Heart right ventricle (tissue), 16 donors: ENCODE results near the gene SNPH. TPM values are rescaled to one million over a fixed set of nuclear protein-coding genes. Genes with fewer than 3 reads are reported as not detected.

Source experiments
- ATAC-seq, 8 donors: fragments of 200-7000 bp; cut with Tn5 transposase; one replicate each; pipeline ENCODE4 v1.9.1; 2020; ENCODE audit warnings: mild to moderate bottlenecking in 8 of 8, moderate library complexity in 8 of 8, moderate number of reproducible peaks in 1 of 8
- DNase-seq, 2 donors: peaks; one replicate each; pipeline ENCODE4 v3.0.0-alpha.2; 2020
- H3K27ac ChIP-seq, 10 donors: fragments of 200-600 bp; sonication (generic) in 2 of 10; one replicate each; pipeline versions ENCODE4 v1.5.0 to v1.8.0; 2020 to 2022; ENCODE audit warnings: mild to moderate bottlenecking in 3 of 10
- H3K27me3 ChIP-seq, 7 donors: fragments of 200-600 bp; one replicate each; pipeline ENCODE4 v1.8.0; 2021 to 2022; ENCODE audit warnings: mild to moderate bottlenecking in 2 of 7
- H3K36me3 ChIP-seq, 9 donors: fragments of 200-600 bp; sonication (generic) in 1 of 9; one replicate each; pipeline versions ENCODE4 v1.5.0 to v1.8.0; 2020 to 2022; ENCODE audit warnings: mild to moderate bottlenecking in 2 of 9
- H3K4me1 ChIP-seq, 9 donors: fragments of 200-600 bp; sonication (generic) in 1 of 9; one replicate each; pipeline versions ENCODE4 v1.5.0 to v1.8.0; 2020 to 2022; ENCODE audit warnings: mild to moderate bottlenecking in 4 of 9
- H3K4me3 ChIP-seq, 10 donors: fragments of 200-600 bp; sonication (generic) in 2 of 10; one replicate each; pipeline versions ENCODE4 v1.5.0 to v1.8.0; 2020 to 2022; ENCODE audit warnings: mild to moderate bottlenecking in 7 of 10, moderate library complexity in 2 of 10
- H3K9me3 ChIP-seq, 11 donors: fragments of 200-600 bp in 10 of 11; sonication (generic) in 2 of 11; one replicate each; pipeline versions ENCODE4 v1.5.0 to v1.8.0; 2013 to 2022; ENCODE audit warnings: mild to moderate bottlenecking in 2 of 11, control low read depth in 1 of 11, moderate library complexity in 1 of 11
- CTCF ChIP-seq, 9 donors: fragments of 200-600 bp; sonication (generic) in 2 of 9; IDR thresholded peaks; one replicate each; pipeline versions ENCODE4 v1.5.0 to v1.8.0; 2021 to 2022; ENCODE audit warnings: antibody characterized with exemption in 9 of 9, mild to moderate bottlenecking in 5 of 9, moderate library complexity in 1 of 9
- WGBS, 2 donors: extraction: QIAGEN DNeasy Blood & Tissue Kit; methylation state at CpG; one replicate each; pipeline ENCODE4 v1.1.7; 2013; ENCODE audit warnings: inconsistent platforms in 1 of 2; 5-methylcytosine and 5-hydroxymethylcytosine counted together
- intact Hi-C, 10 donors: fragments of 100-400 bp; cut with DNase I; formaldehyde crosslinking; loops; one replicate each; pipeline versions ENCODE4 v1.11.1 to v1.14.2; 2022
- polyA plus RNA-seq, 2 donors: library from polyadenylated mRNA; stranded (reverse); fragments of 200-250 nt; gene quantifications; one replicate each; pipeline ENCODE4 v1.2.3, GENCODE V29; 2013
- total RNA-seq, 10 donors: library from RNA; stranded (reverse); fragmentation: NEBNext Ultra II Directional in 3 of 10; extraction: Animal tissue kit (Norgen Biotek cat#: 25700) in 3 of 10; gene quantifications; one replicate each; pipeline versions ENCODE4 v1.2.1 to v1.2.4, GENCODE V29; 2021 to 2023
- donor health status: Arrhythmogenic right ventricular cardiomyopathy.
- donor health status: ischemic (EF 13 %, LVEDD 7.1; RV severe dilation, severe dysfunction).
- donor health status: healthy with polysubstance abuse.
- donor health status: DM: no; HTN: yes; CAD: no.
- donor health status: DM: no; HTN: no; CAD: no.
- donor health status: ischemic (EF 25% LVEDD 6.9; RV normal size, moderate dysfunction).
- donor health status: ischemic (EF 25% LVEDD 5.7; RV mildly dilated, moderate dysfunction).
- donor health status: healthy.
- donor health status: DM: yes; HTN: yes; CAD: no.
- donor health status: Ischemic cardiomyopathy.
- donor health status: ischemic (EF 35%, LVEDD 5.7; RV mildly dilated, moderate dysfunction).
- donor health status: nonischemic (EF 11% LVEDD 7.7; RV severe dilation, severe dysfunction).
- donor health status: DM: yes; HTN: yes; CAD: no.
- donor health status: PGD.
- donor health status: ischemic (EF 29% LVEDD 5.4; RV normal size, mild dysfunction).
- donor health status: nonischemic (EF 23%, LVEDD 6.1; RV moderate dilation, normal function).

Gene SNPH
- total and polyA plus RNA-seq, 12 donors = 1.5 to 14.3 (median 9.9) TPM

GRCh38 chr20:1330075-1330830 lies 64.2 kb downstream of the SNPH start:
- ATAC-seq = peak; percentile 17 to 79 (median 64)
- 34 to 36% methylated on average over 6 of the region's 6 CpGs for WGBS, 2 donors

GRCh38 chr20:1331101-1331500 lies 65.0 kb downstream of the SNPH start:
- H3K4me1 ChIP-seq = peaks cover 19 to 81% (median 66%) of the 10 kb centered on the region in 9 donors
- no peaks in the 10 kb centered on the region for H3K27me3 ChIP-seq
- intact Hi-C loops = no loop called here
- ATAC-seq = no peak
- DNase-seq = no peak
- no peaks in the 10 kb centered on the region for H3K9me3 ChIP-seq
- no peak for TF ChIP-seq CTCF (IDR thresholded peaks at IDR 0.05)
- peak overlapping the region in 9 of 10 donors; percentile 89 to 100 (median 99) for H3K27ac ChIP-seq
- H3K4me3 ChIP-seq = no peak overlapping the region
- H3K36me3 ChIP-seq = peaks cover 0 to 18% (median 0%) of the 10 kb centered on the region in 9 donors
- WGBS, 2 donors = 92 to 94% methylated on average over 2 of the region's 2 CpGs

More at GRCh38 chr20:1330075-1330830, 64.2 kb downstream of the SNPH start:
- H3K36me3 ChIP-seq = peaks cover 0 to 18% (median 0%) of the 10 kb centered on the region in 9 donors
- DNase-seq = peak; percentile 63 to 70
- H3K9me3 ChIP-seq = no peaks in the 10 kb centered on the region
- peaks cover 19 to 77% (median 66%) of the 10 kb centered on the region in 9 donors for H3K4me1 ChIP-seq
- TF ChIP-seq CTCF (IDR thresholded peaks at IDR 0.05) = no peak
- H3K27ac ChIP-seq = peak overlapping the region in 9 of 10 donors; percentile 89 to 100 (median 99)
- no peak overlapping the region for H3K4me3 ChIP-seq
- intact Hi-C loops = no loop called here
- H3K27me3 ChIP-seq = no peaks in the 10 kb centered on the region

GRCh38 chr20:1331801-1332453 lies 65.8 kb downstream of the SNPH start:
- Histone ChIP-seq H3K27me3 (no peaks in the 10 kb centered on the region), H3K4me3 (no peak overlapping the region), H3K9me3 (no peaks in the 10 kb centered on the region), H3K4me1 (peaks cover 13 to 81% (median 66%) of the 10 kb centered on the region in 9 donors), H3K27ac (peak overlapping the region in 8 of 10 donors; percentile 2 to 99 (median 50)), H3K36me3 (peaks cover 0 to 18% (median 0%) of the 10 kb centered on the region in 9 donors)
- ATAC-seq (no peak), DNase-seq (no peak)
- 97 to 99% methylated on average over 6 of the region's 6 CpGs for WGBS, 2 donors
- TF ChIP-seq CTCF (IDR thresholded peaks at IDR 0.05) = no peak
- intact Hi-C loops = no loop called here

- TF ChIP-seq CTCF (IDR thresholded peaks at IDR 0.05) = no peak
- H3K36me3 ChIP-seq = peaks cover 0 to 18% (median 0%) of the 10 kb centered on the region in 9 donors
- peaks cover 19 to 81% (median 66%) of the 10 kb centered on the region in 9 donors for H3K4me1 ChIP-seq
- peak in 1 of 8 donors; percentile 3 for ATAC-seq
- H3K27me3 ChIP-seq = no peaks in the 10 kb centered on the region
- H3K9me3 ChIP-seq = no peaks in the 10 kb centered on the region
- 83 to 86% methylated on average over 2 of the region's 2 CpGs for WGBS, 2 donors
- intact Hi-C loops = no loop called here
- H3K4me3 ChIP-seq = no peak overlapping the region
- no peak for DNase-seq
- H3K27ac ChIP-seq = peak overlapping the region in 7 of 10 donors; percentile 2 to 98 (median 47)
Observed at GRCh38 chr20:1332749-1333300, 66.7 kb downstream of the SNPH start.
